GM19395 (cell line): Measurements from ENCODE around the gene SLC27A4.

ENCODE experiments used
- ATAC-seq: cut with Tn5 transposase; IDR thresholded peaks from one replicate; pipeline ENCODE4 v1.9.1; 2021; ENCODE audit warnings: mild to moderate bottlenecking, moderate library complexity; ENCODE audit not compliant: unreplicated experiment

SLC27A4 gene

DNA sequence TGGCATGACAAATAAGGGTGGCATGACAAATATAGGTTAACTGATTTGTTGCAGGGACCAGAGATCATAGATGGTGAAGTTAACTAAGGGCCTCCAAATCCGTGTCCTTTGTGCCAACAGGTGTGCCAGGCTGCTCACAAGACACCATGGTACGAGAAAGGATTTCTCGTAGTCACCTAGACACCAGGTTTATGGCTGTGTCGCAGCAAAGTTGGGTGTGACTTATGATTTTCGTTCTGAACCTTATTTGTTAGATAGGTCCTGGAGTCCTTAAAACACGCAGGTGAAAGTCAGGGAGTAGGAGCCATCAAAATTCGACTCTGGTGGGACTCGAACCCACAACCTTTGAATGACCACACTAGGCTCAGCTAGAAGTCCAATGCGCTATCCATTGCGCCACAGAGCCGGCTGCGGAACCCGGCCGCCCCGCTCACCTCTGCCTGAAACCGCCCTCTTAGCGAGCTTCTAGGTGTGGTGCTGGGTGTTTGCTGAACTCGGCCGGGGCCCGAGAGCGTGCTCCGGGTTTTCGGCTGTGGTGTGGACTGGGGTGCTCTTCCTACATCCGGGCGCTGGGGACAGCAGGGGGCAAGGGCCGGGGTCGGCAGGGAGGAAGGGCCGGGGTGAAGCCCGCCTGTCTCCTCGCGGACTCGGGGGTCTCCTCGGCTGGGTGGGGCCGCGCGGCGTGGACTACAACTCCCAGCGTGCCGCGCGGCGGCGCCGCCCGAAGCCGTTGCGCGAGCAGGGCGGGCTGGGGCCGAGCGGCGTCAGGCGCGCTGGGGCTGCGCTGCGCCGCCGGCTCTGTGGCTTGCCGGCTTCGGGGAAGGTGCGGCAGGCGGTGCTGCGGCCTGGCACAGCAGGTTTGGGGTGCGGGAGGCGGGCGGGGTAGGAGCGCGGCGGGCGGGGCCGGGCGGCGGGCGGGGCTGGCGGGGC, at the start of gene SLC27A4:
Gene SLC27A4 (plus strand): TSS at position 767 of the 930 bp plus-strand sequence. CDS start 2,606 bp downstream, outside the sequence.
- peak; percentile 78 for ATAC-seq

DNA sequence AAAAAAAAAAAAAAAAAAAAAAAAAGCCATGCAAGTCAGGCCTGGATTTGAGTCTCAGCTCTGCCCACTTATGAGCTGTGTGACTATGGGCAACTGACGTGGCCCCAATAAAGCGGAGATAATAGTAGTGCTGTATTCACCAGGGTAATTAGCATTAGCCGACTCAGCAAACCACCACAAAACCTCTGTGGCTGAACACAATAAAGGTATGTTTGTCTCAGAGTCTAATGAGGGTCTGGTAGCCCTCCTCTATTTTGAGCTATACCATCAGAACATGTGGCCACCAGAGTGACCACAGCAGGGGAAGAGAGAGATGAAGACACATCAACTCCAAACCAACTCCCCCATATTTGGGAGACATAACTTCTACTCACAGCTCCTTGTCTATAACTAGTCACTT, 48.3 kb upstream of the SLC27A4 start:
- no peak for ATAC-seq

DNA sequence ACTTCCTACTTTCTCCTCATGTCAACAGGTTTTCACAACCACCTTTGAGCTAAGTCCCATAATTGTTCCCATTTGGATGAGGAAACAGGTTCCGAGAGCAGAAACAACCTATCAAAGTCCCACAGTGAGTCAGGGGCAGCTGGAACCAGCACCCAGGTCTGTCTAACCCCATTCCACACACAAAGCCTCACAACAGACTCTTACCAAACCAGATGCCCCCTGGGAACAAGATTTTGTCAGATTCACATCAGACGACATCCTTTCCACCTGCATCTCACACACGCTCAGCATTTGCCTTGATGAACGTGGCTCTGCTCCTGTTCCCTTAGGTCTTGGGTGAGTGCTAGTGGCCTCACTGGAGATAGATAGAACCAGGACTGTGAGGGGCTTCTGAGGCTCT, 47.2 kb upstream of the SLC27A4 start:
- no peak for ATAC-seq

DNA sequence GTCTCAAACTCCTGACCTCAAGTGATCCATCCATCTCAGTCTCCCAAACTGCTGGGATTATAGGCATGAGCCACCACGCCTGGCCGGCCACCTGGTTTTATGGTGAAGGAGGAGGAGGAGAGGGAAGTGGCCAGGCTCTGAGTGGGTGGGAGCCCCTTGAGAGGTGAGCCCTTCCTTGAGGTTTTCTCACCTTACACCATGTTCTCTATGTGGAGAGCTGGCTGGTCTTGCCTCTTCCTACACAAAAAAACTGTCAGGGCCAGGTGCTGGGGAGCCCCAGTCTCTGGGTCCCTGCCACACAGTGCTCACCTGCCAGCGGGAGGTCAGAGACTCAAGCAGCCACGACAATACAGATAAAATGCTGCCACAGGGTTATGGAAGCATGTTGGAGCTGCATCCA, 46.2 kb upstream of the SLC27A4 start:
- no peak for ATAC-seq

DNA sequence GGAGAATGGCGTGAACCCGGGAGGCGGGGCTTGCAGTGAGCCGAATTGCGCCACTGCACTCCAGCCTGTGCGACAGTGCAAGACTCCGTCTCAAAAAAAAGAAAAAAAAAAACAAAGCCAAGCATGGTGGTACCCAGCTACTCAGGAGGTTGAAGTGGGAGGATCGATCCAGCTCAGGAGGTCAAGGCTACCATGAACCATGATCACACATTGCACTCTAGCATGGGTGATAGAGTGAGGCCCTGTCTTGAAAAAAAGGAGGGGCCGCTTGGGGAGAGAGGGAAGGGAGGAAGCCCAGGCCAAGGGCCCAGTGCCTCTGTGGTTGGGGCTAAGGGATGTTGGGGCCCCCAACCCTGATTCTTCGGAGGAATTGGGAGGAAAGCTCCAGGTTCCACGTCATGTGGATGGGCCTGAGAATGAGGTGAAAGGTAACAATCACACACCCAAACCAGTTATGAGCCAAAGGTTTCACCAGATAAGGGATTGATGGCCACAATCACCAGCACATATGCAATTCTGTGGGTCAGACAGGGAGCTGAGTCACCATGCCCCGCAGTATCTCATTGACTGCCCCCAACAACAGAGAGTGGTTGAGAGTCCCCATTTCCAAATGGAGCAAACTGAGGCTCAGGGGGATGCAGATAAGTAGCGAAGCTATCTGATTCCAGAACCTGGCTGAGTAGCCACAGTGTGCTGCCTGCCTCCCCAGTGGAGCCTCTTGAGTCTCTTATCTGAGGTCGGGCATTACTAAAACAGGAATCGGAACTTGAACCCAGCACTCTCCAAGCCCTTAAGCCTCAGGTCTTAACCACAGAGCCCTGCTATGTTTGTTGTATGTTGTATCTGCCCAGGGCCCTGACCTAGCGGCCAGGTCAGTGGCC, 43.7 kb upstream of the SLC27A4 start:
- no peak for ATAC-seq

DNA sequence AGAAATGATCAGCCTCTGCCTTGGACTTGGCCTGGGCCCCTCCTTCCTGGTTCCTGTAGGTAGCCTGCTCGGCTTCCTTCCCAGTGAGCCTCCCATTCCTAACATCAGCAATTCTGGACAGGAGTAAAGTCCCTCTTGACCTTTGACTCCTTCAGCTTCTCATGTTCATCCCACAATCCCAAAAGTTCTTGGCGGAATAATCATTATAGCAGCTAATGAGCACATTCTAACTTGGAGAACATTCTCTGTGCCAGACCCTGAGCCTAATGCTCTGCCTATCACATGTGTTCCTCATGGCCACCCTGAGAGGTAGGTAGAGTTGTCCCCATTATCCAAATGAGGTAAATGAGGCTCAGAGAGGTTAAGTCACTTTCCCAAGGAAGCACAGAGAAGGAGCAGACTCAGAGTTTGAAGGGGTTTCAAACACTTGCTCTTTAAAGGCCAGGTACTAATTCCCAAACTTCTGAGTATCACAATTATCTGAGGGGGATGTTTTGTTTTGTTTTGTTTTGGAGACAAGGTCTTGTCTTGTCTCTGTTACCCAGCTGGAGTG, 43.0 kb upstream of the SLC27A4 start:
- no peak for ATAC-seq

DNA sequence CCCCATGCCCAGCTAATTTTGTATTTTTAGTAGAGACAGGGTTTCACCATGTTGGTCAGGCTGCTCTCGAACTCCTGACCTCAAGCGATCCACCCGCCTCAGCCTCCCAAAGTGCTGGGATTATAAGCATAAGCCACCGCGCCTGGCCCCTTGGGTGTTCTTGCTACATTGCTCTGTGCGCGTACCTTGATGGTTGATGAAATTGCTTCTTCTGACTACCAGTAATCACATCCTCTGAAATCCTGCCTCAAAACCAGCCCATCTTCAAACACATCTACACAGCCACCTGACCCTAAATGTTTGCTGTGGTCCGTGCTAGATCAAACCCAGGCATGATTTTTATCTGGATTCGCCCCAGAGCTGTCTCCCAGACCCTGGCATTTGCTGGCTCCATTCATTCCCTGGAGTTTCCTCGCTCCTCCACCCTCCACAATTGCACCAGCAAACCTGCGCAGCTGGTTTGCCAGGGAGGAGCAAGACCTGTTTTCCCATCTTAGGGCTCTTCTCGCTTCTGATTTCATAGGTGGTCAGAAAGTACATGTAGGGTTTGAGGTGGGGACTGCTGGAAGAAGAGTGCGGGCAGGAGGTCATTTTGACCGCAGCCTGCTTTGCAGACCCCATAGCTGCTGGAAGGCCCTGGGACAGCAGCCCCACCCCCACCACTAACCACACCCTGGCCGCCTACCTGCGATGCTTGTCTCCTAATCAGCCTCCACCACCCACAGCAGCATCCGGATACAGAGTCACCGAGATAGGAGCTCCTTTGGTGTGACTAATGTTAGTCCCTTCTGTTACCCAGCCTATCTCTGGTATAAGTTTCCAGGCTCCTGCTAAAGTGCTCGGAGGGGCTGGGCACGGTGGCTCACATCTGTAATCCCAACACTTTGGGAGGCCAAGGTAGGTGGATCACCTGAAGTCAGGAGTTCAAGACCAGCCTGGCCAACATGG, 41.5 kb upstream of the SLC27A4 start:
- ATAC-seq, result no peak

DNA sequence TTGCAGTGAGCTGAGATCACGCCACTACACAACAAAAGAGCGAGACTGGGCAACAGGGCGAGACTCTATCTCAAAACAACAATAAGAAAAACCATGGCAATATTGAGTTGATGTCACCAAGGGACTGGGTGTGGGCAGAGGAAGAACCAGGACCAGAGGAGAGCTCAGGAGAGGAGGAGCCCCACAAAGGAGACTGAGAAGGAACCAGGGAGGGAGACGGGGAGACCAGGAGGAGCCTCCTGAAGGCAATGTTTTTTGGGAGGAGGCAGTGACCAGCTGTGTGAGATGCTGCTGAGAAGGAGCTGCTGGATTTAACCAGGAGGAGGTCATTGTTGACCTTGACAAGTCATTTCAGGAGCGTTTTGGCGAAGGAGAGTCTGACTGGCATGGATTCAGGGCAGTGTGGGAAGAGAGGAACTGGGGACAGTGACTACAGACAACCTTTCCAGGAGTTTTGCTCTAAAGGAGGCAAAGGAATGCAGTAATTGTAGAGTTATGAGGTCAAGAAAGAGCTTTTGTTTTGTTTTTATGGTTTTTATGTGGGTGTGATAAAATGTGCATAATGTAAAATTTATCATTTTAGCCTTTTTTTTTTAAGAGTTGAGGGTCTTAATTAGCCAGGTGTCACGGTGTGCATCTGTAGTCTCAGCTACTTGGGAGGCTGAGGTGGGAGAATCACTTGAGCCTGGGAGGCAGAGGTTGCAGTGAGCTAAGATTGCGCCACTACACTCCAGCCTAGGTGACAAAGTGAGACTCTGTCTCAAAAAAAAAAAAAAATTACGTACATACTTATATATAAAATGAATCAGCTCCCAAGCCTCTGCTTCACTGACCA, 36.0 kb upstream of the SLC27A4 start:
- ATAC-seq, result no peak

DNA sequence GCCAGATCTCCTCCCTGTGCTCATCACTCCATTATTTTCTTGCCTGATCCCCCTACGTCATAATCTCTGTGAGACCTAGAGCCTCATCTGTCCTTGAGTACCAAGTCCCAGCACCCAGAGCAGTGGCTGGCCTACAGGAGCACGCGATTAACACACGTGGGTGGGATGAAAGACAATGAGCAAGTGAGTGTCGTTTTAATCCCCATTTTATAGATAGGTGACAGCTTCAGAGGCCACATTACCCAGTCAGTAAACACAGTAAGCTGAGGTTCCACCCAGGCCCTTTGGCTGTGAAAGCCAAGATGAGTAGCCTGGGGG, 35.4 kb upstream of the SLC27A4 start:
- ATAC-seq, result no peak

DNA sequence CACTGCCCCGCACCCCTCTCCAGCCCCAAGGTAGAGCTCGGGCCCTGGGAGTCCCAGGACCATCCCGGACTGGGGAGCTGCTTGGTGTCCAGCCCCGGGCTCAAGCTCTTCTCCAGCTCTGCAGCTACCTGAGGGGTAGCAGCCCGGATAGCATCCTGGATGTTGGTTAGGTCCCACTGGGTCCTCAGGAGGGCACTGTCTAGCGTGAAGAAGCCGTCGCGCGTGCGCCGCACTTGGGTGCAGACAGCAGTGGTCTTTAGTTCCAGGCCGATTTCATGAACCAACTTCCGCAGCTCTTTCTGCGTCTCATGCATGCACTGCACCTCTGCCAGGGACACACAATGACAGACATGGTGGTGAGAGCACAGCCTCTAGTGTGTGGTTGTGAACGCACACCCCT, 30.8 kb upstream of the SLC27A4 start:
- ATAC-seq, result no peak

DNA sequence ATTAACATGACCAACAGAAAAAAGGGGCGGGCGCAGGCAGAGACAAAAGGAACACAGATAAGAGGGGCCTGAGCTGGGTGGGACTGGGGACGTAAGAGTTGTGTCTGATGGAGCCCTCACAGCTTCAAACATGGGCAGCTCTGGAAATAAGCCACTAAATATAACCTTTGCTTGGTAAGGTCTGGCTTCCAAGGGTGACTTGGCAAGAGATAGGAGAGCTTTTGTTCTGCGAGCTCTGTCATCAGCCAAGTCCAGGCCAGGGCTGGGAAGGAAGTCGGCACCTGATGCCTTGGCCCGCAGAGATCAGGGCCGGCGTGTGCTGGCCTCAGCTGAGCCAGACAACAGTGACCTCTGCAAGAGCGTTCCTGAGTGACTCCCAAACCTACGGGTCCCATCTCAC, 29.9 kb upstream of the SLC27A4 start:
- no peak for ATAC-seq

DNA sequence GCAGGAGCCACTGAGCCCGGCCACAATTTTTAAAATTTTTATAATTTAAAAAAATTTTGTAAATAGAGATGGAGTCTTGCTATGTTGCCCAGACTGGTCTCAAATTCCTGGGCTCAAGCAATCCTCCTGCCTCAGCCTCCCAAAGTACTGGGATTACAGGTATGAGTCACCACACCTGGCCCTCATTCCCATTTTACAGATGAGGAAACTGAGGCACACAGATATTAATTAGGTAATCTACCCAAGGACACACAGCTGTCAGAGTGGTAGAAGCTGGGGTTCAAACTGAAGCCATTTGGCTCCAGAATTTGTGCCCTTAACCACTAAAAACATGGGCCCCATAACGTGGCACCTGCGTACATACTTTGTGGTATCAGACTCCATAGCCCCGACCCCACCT, 25.6 kb upstream of the SLC27A4 start:
- no peak for ATAC-seq

DNA sequence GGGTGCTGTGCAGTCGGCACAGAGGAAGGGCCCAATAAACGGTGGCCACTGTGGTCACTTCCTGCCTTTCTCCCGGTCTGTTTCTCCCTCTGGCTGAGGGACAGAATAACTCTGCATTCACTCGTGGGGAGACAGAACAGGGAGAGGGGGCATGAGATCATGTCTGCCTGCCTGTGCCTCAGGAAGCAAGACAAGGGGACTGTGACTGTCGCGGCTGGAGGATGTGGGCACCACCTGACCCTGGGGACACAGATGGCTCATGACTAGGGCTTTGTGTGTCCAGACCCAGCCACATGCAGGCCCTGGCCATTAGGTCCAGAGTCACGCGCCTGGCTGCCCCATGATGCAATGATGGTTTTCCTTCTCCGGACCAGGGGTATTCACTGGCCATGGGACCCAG, 23.9 kb upstream of the SLC27A4 start:
- no peak for ATAC-seq

DNA sequence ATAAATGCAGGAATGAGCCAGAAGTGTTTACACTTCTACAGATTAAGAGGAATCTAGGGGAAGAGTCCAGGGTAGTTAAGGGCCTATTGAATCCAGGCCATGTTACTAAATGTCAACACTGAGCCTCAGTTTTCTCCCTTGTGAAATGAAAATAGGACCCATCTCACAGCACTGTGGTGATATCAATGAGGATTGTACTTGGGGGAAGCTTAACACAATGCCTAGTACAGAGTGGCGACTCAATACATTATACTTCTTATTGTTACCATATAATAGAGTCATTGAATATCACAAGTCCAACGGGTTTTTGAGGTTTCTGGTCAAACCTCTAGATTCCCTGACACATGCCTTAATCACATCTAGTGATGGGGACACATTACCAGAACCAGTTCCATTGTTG, 22.7 kb upstream of the SLC27A4 start:
- ATAC-seq, result no peak

DNA sequence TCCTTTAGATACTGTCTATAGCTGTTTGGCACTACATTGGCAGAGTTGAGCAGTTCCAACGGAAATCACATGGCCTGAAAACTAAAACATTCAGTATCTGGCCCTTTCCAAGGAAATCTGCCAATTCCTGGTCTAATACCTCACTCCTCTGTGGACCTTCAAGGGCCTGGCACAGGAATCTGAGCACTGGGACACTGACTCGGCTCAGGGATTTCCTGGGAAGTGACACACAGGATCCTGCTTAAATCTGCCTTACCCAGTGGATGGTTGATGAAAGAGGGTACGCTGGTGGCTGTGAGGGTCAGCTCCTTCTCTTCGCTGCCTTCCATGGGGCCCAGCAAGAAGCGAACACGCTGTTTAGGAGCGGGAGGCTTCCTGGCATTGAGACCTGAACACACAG, 19.0 kb upstream of the SLC27A4 start:
- ATAC-seq, result no peak

DNA sequence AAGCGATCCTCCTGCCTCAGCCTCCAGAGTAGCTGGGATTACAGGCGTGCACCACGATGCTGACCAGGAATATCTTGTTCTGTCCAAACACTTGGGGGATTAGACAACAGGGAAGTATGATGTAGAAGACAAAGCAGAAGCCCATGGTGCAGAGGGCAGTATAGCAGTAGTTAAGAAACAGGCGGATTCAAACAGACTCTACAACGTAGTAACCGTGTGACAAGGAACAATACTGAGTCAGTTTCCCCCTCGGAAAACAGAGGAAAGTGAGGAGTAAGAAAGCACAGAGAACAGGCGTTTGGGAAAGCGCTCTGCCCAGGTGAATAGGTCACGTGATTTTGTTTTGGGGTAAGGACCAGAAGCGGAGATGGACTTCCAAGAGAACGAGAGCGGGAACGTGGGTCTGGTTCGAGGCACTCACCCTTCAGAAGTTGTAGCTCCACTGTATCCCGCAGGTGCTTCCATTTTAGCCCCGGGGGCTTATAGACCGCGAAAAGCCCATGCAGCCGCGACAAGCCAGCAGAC, 18.4 kb upstream of the SLC27A4 start:
- ATAC-seq, result peak; percentile 6

DNA sequence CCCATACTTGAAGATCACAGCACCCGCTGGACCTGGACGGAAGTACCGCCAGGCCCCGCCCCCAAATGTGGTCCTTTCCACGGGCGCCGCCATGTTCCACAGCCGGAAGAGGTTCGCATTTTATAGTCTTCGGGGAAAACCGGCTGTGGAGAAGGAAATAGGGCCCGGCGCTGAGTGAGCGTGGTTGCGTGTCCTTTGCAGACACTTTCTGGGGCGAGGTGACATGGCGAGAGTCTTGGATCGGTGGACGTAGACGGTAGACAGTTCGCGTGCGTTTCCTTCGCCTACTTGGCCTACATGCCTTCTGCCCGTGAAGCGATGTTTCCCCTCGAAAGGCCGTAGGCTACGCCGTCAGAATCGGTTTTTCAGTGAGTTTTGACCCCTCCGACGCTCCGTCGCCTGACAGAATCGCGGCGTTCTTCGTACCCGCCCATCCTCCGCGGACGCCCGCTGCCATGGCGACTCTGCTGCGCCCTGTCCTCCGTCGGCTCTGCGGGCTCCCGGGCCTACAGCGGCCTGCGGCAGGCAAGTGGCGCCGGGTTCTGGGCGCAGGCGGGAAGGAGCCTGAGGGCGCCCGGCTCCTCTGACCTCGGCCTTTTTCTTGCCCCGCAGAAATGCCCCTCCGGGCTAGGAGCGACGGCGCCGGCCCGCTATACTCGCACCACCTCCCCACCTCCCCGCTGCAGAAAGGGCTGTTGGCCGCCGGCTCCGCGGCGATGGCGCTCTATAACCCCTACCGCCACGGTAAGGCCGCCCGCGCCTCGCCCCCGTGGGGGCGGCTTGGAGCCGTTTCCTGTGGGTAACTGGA, 17.7 kb upstream of the SLC27A4 start, which contains the start of the genes COQ4 and TRUB2:
Gene COQ4 (plus strand): TSS at position 436 of the 808 bp plus-strand sequence. CDS start 20 bp downstream, at position 456.
Gene TRUB2 (minus strand): TSS at position 44 of the 808 bp plus-strand sequence. CDS start 39 bp downstream, at position 5.
- peak; percentile 85 for ATAC-seq

DNA sequence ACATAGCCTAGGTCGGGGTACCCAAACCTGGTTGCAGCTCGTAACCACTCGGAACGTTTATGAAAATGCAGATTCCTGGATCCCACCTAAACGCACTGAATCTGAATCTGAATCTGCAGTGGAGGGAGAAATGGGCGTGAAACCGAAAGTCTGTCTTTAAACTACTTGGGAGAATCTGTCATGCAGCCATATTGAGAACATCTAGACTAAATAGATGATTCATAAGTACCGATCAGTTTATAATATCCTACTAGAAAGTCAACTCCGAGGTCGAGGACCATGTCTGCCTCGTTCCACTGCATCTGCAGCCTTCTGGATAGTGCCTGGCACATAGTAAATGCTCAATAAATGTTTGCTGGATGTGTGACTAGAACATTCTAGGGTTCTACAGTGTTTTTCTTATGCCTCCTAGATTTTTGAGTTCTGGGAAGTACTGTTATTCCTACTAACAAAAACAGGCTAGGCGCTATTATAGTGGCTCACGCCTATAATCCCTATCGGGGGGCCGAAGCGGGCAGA, 17.1 kb upstream of the SLC27A4 start:
- no peak for ATAC-seq
